Fibroblast of the aortic adventitia (primary cell): ENCODE measurements around the gene NKX3-2. TPM values are rescaled to one million over a fixed set of nuclear protein-coding genes. Genes with fewer than 3 reads are reported as not detected.

Experiments used
- DNase-seq: peaks from one replicate; pipeline ENCODE4 v3.0.0-alpha.2; 2010; ENCODE audit warnings: low read depth
- H3K4me3 ChIP-seq: 2 replicates; pipeline ENCODE4 v1.5.1; 2011; ENCODE audit warnings: low read depth, mild to moderate bottlenecking, control low read depth, low read length, moderate library complexity
- total RNA-seq: library from RNA; depleted of rRNA; stranded (reverse); fragments of >200 nt; gene quantifications from 2 replicates; pipeline ENCODE4 v1.2.3, GENCODE V29; 2012; ENCODE audit warnings: low replicate concordance
- TF ChIP-seq, protein P1 (sequence below): IDR thresholded peaks from 2 replicates; pipeline ENCODE4 v1.5.1; 2011; ENCODE audit warnings: mild to moderate bottlenecking, low read length, control low read depth, inconsistent platforms; ENCODE audit not compliant: insufficient read depth

The NKX3-2 gene
- total RNA-seq, result 0.18 and 1.9 TPM in 2 replicates

DNA sequence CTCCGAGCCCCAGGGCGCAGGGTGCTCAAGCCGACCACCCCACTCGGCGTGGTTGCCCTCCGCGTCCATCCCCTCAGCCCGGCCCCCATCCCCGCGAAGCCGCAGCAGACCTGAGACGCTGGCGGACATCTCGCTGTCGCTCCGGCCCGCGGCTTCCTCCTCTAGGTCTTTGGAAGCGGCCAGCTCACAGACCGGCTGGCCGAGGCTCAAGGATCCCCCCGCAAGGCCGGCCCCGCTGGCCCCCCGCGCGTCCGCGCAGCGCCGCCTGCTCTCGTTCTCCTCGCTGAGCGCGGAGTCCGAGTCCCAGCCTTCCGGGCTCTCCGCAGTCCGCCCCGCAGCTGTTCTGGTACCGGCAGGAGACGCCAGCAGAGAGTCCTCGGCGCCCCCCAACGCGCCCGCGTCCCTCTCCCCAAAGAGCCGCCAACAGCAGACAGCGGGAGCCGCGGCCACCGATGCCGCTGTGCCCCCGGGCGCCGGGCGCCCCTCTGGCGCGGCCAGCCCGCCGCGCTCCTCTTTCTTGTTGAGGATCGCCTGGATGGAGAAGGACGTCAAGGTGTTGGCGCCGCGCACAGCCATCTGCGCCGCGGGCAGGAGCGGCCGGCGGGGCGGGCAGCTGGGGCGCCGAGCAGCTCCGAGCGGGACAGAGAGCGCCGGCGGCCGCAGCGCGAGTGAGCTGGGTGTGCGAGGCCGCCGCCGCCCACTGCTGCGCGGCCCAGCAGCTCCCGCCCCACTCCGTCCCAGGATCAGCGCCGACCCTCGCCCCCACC lies at the start of gene NKX3-2:
Gene NKX3-2 (minus strand): TSS at position 670 of the 767 bp plus-strand sequence. CDS start 94 bp downstream, at position 576.
- TF ChIP-seq, protein P1, sequence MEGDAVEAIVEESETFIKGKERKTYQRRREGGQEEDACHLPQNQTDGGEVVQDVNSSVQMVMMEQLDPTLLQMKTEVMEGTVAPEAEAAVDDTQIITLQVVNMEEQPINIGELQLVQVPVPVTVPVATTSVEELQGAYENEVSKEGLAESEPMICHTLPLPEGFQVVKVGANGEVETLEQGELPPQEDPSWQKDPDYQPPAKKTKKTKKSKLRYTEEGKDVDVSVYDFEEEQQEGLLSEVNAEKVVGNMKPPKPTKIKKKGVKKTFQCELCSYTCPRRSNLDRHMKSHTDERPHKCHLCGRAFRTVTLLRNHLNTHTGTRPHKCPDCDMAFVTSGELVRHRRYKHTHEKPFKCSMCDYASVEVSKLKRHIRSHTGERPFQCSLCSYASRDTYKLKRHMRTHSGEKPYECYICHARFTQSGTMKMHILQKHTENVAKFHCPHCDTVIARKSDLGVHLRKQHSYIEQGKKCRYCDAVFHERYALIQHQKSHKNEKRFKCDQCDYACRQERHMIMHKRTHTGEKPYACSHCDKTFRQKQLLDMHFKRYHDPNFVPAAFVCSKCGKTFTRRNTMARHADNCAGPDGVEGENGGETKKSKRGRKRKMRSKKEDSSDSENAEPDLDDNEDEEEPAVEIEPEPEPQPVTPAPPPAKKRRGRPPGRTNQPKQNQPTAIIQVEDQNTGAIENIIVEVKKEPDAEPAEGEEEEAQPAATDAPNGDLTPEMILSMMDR, result no peak
- H3K4me3 ChIP-seq, result peak within 1 kb of the TSS; percentile 71
- no peak for DNase-seq

DNA sequence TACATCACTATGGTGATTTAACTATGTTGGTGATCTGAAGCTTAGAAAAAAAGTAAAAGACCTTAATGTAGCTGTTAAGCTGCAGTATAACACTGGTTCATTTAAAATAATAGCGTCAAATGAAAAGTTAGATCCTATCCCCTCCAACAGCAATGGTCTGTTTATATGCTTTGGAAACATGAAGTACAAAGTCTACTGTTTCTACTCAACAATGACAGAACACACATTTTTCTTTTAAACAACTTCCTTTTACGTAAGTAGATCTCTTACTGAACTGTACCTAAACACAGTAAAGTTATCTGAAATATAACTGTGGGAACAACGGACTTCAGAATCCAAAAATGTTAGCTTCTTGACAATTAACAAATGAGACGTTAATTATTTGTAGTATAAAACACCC lies 47.9 kb upstream of the NKX3-2 start:
- no peak for DNase-seq
- TF ChIP-seq, protein P1, result no peak
- H3K4me3 ChIP-seq, result no peak overlapping the region

DNA sequence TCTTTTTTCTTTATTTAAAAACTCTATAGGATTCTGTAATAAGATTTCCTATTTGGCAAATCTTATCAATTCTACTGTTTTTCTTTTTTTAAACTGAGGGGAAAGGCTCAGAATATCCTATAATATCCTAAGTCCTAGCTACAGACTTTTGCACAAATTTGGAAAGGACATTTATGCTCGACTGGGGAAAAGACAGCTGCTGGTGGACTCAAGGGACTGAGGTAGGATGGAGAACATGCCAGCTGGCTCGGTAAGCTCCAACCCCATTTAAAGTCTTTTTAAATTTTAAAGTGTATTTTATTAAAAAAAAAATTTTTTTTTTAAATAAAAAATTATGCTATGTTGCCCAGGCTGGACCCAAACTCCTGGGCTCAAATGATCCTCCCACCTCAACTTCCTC lies 46.5 kb upstream of the NKX3-2 start:
- TF ChIP-seq, protein P1, result no peak
- no peak overlapping the region for H3K4me3 ChIP-seq
- DNase-seq, result no peak

DNA sequence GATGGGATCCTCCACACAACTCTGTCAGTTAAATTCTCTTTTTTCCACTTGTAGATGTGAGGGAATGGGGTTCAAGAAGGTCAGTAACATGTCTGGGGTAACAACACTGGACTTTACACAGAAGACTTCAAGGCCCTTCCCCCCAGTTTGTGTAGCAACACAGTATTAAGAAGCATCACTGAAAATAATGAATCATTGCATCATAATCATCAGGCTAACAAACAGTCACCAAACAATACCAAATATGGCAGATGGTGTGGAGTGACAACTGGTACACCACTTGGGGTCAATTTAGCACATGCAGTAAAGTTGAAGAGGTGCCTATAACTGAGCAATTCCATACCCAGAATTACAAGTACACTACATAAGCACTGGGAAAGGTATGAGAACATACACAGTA lies 44.6 kb upstream of the NKX3-2 start:
- no peak for DNase-seq
- H3K4me3 ChIP-seq, result no peak overlapping the region
- TF ChIP-seq, protein P1, result no peak

DNA sequence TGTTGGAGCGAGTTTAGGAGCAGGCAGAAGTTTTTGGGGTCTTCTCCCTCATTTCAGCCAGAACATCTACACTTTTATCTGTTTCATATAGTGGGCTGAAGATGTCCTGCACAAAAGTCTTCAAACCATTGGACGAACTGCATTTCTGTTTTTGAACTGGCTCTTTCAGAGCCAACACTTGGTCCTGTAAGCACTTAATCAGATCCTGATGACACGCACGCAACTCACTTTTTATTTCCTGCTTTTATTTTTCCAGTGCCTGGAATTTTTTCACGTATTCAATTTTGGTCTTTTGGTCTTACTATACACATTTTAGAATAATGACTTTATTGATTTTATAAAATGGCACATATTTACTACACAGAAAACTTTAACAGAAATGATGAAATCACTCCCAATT lies 40.2 kb upstream of the NKX3-2 start:
- peak; percentile 16 for DNase-seq
- H3K4me3 ChIP-seq, result no peak overlapping the region
- TF ChIP-seq, protein P1, result no peak

DNA sequence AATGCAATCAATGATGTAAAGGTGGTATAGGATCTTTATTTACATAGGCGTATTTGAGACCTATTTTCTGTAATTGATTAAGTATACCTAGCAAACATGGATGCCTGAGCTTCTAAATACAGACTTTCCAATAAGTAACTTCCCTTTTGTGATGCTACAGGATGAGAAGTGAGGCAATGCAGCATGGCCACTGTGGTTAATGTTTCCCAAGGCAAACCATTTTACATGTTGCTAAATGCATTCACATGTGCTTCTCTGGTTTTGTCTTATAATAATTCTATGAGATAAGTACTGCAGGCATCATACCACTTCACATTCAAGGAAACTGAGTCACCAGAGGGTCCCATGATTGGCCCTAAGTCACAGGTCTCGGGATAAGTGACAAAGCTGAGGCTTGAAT lies 35.7 kb upstream of the NKX3-2 start:
- H3K4me3 ChIP-seq, result no peak overlapping the region
- TF ChIP-seq, protein P1, result no peak
- DNase-seq, result no peak
